Measurements from ENCODE around the gene L3MBTL4.

DNA sequence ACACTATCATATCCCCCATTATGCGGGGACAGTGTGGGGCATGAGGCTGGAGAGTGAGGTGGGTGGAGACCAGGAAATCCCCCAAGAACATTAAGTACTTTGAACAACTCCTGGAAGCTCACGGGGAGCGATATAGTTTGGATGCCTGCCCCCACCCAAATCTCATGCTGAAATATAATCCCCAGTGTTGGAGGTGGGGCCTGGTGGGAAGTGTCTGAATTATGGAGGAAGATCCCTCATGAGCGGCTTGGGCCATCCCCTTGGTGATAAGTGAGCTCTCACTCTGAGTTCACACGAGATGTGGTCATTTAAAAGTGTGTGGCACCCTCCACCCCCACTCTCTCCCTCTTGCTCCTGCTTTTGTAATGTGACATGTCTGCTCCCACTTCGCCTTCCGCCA lies 422.3 kb downstream of the L3MBTL4 start:
- TF ChIP-seq POLR2A (IDR thresholded peaks at IDR 0.05) (no peak), CTCF (IDR thresholded peaks at IDR 0.05) (no peak)

Measured in heart left ventricle (tissue), 13 donors.